NCI-H187 (cell line): ENCODE results near the gene BBIP1.

Source experiments
- DNase-seq, 2 experiments: peaks; one replicate each; lab custom pipeline; 2025; lab: John Stamatoyannopoulos, UW

BBIP1 gene

DNA sequence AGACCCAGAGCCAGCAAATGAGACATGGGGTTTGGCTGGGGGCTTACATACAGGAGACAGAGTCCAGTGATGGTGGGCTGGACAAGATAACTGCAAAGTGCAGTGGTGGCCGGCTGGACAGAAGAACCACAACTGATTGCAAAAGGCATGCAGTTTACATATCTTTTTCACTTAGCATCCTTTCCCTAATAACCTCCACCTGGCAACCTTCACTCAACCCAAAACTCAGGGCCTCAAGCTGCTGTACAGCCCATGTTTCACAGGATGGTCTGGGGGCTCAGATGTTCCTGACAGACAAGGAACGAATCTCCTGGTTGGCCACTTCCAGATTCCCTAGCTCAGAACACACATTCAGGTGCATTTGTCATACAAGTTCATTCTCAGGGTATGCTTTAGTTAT lies 55.0 kb downstream of the BBIP1 start:
- DNase-seq, result no peak

DNA sequence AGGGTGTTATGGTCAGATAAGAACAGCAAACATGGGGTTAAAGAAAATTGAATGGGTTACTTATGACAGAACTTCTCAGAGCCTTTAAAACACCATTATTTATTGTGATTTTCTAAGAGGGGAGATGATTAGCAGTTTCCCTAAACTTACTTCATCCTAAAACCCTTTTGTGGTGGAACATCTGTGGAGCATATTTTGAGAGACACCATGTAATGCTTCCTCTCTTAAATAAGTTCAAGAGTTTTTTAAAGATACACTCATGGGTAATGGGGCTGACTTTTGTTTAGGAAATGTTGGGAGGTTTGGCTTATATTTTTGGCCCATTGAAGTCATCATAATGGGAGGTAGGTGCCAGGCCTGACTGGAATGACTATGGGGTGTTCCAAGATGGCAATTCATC lies 55.6 kb downstream of the BBIP1 start:
- DNase-seq, result no peak

DNA sequence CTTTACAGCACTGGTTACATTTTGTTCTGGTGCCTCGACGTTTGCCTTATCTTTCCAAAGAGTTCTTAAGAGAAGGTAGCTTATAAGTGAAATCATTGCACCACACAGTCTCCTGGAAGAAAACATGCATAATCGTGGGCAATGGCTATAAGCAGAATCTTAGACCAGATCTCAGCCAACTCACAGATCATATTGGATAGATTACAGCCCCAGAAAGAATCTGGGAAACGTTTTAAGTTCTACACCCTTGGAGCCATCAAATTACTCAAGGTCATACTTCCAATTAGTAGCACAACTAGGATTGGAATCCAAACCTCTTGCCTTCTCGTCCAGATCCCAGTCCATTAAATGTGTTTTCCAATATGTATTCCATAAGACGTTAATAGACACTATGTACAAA lies 56.0 kb downstream of the BBIP1 start:
- no peak for DNase-seq

DNA sequence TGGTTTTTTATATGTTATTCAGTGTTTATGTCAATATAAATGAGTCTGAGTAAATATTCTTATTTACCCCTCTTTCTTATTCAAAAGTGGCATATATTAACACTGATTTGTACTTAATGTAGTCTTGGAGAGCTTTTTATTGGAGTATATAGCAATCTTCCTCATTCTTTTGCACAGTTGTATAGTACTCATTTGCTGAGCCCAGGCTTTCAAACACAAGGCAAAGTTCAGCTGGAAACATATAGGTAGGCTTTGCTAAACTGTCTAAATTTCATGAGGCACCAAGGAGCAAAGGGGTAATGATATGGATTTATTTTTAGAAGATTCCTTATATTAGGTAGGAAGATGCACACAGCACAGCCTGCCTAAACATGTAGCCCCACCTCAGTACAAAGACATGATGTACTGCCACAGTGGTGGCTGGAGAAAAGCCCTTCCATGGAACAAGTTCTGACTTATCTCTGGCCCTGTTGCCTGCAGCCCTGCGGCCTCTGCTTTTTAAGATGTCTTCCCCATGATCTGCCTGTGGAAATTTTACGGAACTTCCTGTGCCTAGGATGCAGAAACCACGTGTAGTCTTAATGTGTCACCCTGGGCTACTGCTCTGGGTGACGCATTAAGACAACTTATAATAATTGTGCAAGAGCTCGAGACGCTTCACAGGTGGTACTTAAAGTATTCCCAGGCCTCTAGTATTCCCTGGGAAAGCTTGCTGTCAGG lies 56.9 kb downstream of the BBIP1 start:
- DNase-seq, result no peak

DNA sequence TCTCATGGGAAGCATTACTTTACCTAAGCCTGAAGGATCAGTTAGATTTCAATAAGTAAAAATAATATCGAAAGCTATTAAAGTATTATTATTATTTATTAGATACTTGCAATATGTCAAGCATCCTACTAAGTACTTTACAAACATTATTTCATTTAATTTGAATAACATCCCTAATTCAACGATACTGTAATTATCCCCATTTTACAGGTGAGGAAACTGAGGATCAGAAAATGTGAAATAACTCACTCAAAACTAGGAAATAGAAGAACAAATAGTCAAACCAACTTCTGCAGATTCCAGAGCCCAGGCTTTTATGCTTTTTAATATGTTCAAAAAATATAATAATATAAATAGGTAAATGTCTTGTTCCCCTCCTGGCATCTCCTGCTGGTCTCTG lies 57.5 kb downstream of the BBIP1 start:
- no peak for DNase-seq

DNA sequence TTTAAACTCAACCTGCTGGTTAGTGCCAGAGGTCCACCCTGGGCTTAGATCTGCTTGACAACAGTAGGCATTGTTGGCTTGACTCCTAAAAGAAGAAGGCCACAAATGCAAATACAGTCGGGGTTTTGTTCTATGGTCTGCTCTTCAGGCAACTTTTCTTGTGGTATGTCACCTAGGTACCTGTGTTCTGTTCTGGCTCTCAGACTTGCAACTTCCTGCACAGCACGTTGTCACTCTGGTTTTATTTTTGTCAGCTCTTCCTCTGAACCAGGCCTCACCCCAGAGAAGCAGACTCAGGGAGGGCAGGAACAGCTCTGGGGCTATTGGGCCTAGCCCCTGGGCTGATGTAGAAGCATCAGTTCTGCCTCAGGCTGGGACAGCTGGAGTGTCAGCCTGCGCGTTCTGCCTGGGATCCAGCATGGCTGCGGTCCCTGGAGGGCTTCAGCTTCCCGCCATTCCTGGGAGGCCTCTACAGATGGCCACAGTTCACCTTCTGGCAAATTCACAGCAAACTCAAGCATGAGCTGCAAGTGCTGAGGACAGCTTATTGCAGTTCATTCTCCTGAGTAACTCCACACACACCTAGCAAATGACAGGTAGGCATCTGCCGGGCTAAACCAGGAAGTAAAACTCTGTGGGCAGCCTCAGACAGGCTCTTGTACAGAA lies 58.3 kb downstream of the BBIP1 start:
- DNase-seq, result no peak

DNA sequence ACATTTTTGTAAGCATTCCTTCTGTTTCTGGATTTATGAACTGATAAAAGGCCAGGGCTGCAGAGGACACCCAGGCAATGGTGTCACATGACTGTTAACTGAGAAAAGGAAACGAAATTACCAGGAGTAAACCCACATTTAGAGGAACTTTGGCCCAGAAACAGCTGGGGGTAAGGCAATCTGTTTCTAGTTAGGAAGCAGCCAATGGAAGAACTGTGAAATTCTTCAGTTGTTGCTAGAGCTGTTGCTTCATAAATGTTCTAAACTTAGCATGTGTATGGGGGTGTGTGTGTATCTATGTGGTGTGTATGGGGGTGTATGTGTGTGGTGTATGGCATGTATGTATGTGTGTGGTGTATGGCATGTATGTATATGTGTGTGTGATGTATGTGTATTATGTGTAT lies 59.0 kb downstream of the BBIP1 start:
- no peak for DNase-seq

DNA sequence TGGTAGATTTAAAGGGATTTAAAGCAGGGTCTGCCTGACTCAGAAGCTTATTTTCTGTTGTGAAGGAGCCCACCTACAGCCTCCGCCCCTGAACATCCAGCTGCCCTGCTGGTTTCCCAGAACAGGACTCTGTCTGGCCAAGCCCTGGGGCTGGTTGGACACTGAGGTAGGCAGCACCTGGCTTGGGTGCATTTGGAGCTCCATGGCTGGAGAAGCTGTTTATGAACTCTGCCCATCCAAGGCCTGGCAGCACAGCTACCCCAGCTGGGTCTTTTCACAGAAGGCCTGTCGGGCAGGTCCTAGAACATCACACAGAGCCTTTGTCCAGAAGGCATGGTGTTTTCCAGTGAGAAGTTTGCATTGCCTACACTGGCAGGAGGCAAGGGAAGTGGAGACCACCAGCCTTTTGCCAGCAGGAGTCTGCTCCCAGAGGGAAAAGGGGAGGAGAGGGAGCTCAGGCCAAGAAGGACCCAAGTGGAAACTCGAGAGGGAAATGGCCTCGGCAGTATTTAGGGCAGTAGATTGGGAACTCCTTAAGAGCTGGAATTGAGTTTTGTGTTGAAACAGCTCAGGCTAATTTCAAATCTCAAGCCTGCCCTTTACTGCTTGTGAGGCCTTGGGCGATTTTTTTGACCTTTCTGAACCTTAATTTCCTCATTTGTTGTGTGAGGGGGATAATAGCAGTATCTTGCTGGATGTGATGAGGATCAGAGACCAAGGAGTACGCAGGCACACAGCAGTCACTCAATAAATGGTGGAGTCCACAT lies 59.6 kb downstream of the BBIP1 start:
- no peak for DNase-seq

DNA sequence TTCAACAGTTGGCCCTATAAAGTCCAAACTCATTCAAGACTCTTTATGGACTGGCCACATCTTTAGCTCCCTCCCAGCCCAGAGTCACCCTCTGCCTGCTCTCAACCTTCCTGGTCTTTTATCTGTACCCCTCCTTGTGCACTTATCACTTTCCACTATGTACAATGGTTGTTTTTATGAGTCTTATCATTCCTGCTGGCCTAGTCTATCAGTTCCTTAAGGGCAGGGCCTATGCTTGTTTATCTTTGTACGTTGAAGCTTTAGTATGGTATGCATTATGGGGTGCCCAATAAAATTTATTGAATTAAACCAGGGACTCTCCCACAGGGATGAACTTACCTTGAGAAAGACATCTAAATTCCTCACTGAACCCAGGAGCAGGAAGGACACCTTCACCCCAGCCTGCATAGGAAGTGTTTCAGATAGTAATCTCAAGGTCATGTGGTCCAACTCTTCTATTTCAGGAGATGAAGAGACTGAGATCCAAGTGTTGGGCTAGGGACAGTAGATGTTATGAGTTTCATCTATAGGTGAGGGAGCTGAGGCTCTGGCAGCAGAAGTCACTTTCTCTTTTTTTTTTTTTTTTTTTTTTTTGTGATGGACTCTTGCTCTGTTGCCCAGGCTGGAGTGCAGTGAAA lies 60.6 kb downstream of the BBIP1 start:
- DNase-seq, result no peak

DNA sequence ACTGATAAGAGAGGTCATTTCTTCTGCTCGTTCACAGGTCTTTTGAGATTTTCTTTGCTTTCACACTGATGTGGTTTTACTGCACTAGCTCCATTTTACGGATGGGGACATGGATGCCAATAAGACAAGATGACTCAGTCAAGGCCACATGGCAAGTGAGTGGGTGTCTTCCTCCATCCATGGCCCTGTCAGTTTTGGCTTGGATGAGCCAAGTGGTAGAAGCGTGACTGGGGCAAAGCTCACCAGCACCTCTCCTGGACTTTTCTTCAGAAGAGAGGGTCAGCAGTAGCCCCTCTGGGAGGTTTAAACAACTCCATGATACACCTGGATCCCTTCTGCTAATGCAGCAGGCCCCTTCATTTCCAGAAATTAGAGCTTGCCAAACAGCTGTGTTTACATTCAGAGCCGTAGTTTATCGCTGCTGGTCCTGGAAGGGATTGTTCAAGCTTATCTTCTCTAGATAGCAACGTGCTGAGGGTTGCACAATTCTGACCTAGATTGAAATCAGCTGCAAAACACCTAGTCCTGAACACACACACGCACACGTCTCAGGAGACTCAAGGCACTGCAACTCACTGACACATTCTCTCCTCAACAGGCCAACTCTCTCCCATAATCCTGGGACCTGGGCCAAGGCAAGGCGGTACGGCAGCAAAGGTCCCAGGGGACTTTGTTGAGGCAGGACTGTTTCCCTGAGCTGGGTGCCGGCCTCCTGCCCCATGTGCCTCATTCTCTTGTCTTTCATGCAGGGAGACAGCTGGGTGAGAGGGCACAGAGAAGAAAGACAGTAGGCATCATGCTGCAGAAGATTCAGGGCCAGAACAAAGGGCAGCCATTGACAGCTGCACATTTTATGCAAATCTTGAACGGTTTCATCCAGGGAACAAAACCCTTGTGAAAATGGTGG lies 61.5 kb downstream of the BBIP1 start:
- DNase-seq, result no peak

DNA sequence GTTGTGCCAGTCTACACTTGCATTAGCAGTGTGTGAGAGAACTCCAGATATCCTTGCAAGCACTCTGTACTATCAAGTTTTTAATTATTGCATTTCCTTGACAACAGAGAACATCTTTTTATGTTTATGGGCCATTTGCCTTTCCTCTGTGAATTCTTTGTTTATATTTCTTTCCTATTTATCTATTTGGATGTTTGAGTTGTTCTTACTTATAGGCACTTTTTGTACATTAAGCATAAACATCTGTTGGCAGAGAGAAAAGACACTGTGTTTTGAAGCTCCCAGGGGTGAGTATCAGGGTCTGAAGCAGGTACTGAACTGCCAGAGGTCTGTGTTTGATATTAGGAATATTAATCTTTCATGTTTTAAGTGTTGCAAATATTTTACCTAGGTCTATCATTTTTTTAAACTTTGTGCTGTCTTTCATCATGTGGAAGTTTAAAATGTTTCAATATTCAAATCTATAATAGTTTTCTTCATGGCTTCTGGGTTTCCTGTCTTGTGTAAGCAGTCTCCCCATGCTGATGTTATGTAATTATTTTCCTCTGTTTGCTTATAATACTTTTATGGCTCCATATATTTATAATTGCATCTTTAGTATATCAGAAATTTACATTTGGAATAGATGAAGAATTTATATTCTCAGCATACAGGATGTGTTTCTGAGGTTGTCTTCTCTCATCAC lies 64.9 kb downstream of the BBIP1 start:
- no peak for DNase-seq

DNA sequence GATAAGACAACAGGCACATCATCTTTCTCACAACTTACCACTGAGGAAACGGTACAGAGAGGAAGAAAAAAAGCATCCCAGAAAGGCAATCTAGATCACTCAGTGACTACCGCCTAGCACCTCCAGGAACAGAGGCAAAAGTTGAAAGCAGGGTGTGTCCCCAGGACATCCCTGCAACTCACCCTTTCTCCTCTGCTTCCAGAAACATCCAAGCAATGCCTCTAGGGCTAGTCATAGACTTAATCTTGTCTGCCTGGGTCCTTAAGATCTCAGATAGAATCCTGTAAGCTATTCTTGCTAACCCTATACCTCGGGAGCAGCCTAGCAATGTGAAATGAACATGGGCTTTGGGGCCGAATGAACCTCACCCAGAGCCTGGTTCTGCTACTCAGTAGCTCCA lies 66.0 kb downstream of the BBIP1 start:
- DNase-seq, result no peak

DNA sequence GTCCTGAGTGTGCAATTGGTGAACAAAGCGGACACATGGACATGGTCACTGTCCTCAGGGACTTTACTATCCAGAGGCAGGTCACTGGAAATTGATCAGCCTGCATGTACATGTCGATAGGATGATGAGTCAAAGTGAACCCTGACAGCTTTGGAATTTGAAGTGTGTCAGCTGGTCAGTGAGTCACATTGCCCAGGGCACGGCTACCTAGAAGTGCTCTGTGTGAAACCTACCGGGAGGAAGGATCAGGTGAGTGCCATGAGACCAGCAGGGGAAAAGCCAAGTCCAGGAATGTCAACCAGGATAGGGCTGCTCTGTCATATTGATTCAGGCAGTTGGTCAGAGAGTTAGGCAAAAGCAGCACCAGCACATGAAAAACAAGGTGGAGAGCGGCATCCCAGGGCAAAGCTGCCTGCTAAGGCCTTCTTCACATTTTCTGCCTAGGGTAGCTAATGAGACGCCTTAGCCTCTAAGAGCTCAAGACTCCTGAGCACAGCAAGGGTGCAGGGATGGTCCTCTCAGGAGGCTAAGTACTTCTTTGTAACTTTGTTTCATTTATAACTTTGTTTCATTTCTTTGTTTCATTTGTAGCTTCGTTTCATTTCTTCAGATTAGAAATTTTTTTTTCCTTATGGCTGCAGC lies 66.6 kb downstream of the BBIP1 start:
- no peak for DNase-seq

DNA sequence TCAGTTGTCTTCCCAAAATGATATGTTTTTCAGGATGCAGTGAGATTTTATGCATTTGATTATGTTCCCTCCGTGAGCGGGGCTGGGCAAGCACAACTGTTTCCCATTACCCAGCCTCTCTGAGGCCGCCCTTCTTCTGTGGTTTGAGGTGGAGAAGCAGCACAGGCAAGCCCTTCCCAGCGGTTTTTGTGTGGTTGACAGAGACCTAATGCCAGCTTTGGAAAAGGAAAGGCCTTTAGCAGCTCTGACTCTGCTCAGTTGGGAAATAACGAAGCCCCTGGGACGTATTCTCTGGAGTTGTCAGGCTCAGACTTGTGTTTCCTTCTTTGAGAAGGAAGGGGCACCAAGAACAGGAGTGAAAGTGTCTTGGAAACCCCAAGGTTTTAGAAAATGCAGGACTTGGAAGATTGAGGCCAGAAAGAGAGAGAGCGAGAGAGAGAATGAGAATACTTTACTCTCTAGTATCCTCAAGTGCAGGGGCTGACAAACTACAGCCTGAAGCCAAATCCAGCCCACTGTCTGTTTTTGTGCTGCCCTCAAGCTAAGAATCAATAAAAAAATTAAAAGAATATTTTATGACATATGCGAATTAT lies 67.9 kb downstream of the BBIP1 start:
- DNase-seq, result peak in 1 of 2 experiments; percentile 19

DNA sequence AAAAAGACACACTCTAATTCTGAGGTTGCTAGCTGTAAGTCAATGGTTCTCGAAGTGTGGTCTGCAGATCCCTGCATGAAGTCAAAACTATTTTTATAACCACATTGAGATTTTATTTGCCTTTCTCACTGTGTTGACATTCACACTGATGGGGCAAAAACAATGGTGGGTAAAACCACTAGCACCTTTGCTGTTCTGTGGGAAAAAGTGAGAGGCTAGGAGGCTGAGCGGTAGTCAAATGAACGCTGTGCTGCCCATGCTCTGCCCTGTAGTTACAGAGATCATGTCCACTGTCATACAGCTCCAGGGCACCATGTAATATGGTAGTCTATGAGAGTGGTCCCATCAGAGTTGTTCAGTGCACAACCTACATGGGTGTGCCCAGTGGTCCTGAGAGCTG lies 68.9 kb downstream of the BBIP1 start:
- no peak for DNase-seq
